Neutrophil (primary cell): Measurements from ENCODE around the gene IFNL1.

Experiments used
- H3K27ac ChIP-seq: fragments of 200-600 bp; sonication (generic); 2 replicates; pipeline ENCODE4 v1.5.1; 2016; ENCODE audit warnings: mild to moderate bottlenecking, moderate library complexity
- H3K27me3 ChIP-seq: fragments of 200-600 bp; sonication (generic); 2 replicates; pipeline ENCODE4 v1.6.0; 2016; ENCODE audit warnings: mild to moderate bottlenecking
- H3K36me3 ChIP-seq: fragments of 200-600 bp; sonication (generic); 2 replicates; pipeline ENCODE4 v1.5.1; 2017
- H3K4me1 ChIP-seq, 2 experiments: fragments of 200-600 bp in 1 of 2; sonication (generic) in 1 of 2; 1 replicate in 1 of 2; 2 replicates in 1 of 2; pipeline versions ENCODE4 v1.5.1 to v1.6.1; 2013 to 2016; ENCODE audit warnings: low read depth in 1 of 2, low read length in 1 of 2, mild to moderate bottlenecking in 1 of 2, moderate library complexity in 1 of 2; ENCODE audit not compliant: control insufficient read depth in 1 of 2, insufficient read depth in 1 of 2
- H3K4me3 ChIP-seq, 2 experiments: fragments of 200-600 bp in 1 of 2; sonication (generic) in 1 of 2; 1 replicate in 1 of 2; 2 replicates in 1 of 2; pipeline ENCODE4 v1.5.1; 2013 to 2016; ENCODE audit warnings: low read depth in 1 of 2, low read length in 1 of 2, mild to moderate bottlenecking in 1 of 2, moderate library complexity in 1 of 2
- H3K9me3 ChIP-seq: fragments of 200-600 bp; sonication (generic); 2 replicates; pipeline ENCODE4 v1.5.1; 2016
- TF ChIP-seq, protein P1 (sequence below): fragments of 200-600 bp; sonication (generic); IDR thresholded peaks from 2 replicates; pipeline ENCODE4 v1.5.1; 2016; ENCODE audit warnings: antibody characterized with exemption

Gene IFNL1

DNA sequence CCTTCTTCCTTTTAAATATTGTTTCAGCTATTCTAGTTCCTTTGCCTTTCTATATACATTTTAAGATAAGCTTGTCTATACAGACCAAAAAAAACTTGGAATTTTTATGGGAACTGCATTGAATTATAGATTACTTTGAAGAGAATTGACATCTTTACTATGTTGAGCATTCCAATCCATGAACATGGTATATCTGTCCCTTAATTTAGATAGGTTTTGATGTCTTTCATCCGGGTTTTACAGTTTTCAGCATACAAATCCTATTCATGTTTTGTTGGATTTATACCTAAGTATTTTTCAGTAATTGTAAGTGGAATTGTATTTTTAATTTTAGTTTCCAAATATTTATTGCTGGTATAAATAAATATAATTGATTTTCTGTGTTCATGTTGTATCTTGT lies 12.2 kb upstream of the IFNL1 start:
- Histone ChIP-seq H3K4me3 (no peak overlapping the region), H3K4me1 (no peaks in the 10 kb centered on the region), H3K9me3 (no peaks in the 10 kb centered on the region), H3K36me3 (no peaks in the 10 kb centered on the region), H3K27ac (no peak overlapping the region), H3K27me3 (peaks cover 37% of the 10 kb centered on the region)
- TF ChIP-seq, protein P1, sequence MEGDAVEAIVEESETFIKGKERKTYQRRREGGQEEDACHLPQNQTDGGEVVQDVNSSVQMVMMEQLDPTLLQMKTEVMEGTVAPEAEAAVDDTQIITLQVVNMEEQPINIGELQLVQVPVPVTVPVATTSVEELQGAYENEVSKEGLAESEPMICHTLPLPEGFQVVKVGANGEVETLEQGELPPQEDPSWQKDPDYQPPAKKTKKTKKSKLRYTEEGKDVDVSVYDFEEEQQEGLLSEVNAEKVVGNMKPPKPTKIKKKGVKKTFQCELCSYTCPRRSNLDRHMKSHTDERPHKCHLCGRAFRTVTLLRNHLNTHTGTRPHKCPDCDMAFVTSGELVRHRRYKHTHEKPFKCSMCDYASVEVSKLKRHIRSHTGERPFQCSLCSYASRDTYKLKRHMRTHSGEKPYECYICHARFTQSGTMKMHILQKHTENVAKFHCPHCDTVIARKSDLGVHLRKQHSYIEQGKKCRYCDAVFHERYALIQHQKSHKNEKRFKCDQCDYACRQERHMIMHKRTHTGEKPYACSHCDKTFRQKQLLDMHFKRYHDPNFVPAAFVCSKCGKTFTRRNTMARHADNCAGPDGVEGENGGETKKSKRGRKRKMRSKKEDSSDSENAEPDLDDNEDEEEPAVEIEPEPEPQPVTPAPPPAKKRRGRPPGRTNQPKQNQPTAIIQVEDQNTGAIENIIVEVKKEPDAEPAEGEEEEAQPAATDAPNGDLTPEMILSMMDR: no peak

DNA sequence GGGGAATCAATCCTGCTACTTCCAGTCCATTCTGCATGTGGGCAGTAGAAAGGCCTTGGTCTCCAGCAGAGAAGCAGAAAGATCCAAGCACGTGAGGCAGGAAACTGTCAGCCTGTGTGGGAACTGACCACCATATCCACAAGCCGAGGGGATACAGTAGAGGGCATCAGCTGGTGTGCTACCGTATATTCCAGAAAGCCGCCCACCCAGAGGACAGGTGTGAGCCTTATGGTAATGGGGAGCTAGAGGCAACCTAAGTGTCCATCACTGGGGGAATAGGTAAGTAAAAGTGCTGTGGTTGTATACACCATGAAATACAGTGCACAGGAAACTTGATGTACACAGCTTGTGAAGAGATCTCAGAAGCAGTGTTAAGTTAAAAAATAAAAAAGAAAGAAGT lies 2.8 kb upstream of the IFNL1 start:
- Histone ChIP-seq H3K4me1 (no peaks in the 10 kb centered on the region), H3K36me3 (no peaks in the 10 kb centered on the region), H3K27ac (no peak overlapping the region), H3K9me3 (no peaks in the 10 kb centered on the region), H3K27me3 (peaks cover 26% of the 10 kb centered on the region), H3K4me3 (no peak overlapping the region)
- TF ChIP-seq, protein P1: no peak

DNA sequence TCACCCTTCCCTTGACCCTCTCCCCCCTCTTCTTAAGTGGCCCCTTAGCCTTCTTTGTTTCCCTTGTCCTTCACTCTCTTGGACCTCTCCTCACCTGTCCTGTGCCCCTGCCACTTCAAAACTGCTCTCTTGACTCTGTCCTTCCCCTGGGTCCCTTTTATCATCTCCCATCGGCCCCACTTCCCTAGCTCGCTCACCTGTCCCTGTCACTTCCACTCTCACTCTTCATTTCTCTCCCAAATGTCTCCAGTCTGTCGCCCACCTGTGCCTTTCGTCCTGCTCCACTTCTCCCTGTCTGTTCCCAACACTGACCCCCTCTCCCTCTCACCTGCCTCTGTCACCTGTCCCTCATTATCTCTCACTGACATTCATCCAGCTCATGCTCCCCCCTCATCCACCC lies 699 bp downstream of the IFNL1 start:
- H3K9me3 ChIP-seq: no peaks in the 10 kb centered on the region
- no peak overlapping the region for H3K4me3 ChIP-seq
- no peaks in the 10 kb centered on the region for H3K4me1 ChIP-seq
- H3K27ac ChIP-seq: no peak overlapping the region
- TF ChIP-seq, protein P1: no peak
- peaks cover 8% of the 10 kb centered on the region for H3K27me3 ChIP-seq
- H3K36me3 ChIP-seq: no peaks in the 10 kb centered on the region

DNA sequence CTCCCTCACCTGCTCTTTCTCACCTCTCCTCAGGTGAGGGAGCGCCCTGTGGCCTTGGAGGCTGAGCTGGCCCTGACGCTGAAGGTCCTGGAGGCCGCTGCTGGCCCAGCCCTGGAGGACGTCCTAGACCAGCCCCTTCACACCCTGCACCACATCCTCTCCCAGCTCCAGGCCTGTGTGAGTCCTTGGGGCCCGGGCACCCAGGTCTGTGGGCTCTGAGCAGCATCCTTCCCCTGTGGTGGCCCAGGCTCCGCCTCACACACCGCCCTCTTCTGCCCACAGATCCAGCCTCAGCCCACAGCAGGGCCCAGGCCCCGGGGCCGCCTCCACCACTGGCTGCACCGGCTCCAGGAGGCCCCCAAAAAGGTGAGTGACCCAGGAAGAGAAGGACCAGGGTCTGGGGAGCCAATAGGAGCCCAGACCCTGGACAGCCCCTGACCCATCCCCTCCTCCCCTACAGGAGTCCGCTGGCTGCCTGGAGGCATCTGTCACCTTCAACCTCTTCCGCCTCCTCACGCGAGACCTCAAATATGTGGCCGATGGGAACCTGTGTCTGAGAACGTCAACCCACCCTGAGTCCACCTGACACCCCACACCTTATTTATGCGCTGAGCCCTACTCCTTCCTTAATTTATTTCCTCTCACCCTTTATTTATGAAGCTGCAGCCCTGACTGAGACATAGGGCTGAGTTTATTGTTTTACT lies 1.9 kb downstream of the IFNL1 start:
- H3K36me3 ChIP-seq: no peaks in the 10 kb centered on the region
- TF ChIP-seq, protein P1: no peak
- no peak overlapping the region for H3K27ac ChIP-seq
- no peak overlapping the region for H3K4me3 ChIP-seq
- H3K4me1 ChIP-seq: no peaks in the 10 kb centered on the region
- H3K9me3 ChIP-seq: no peaks in the 10 kb centered on the region
- peaks cover 8% of the 10 kb centered on the region for H3K27me3 ChIP-seq

DNA sequence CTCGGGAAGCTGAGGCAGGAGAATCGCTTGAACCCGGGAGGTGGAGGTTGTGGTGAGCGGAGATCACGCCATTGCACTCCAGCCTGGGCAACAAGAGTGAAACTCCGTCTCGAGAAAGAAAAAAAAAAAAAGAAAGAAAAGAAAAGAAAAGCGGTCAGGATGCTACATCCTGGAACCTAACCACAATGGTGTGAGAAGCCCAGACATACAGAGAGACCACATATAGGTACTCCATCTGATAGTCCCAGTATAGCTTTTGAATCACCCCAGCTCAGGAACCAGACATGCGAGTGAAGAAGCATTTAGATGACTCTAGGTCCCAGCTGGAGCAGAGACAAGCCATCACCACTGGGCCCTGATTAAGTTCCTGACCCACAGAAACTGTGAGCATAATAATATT lies 3.2 kb downstream of the IFNL1 start:
- no peaks in the 10 kb centered on the region for H3K9me3 ChIP-seq
- H3K4me3 ChIP-seq: no peak overlapping the region
- no peak overlapping the region for H3K27ac ChIP-seq
- TF ChIP-seq, protein P1: no peak
- peaks cover 8% of the 10 kb centered on the region for H3K27me3 ChIP-seq
- no peaks in the 10 kb centered on the region for H3K4me1 ChIP-seq
- no peaks in the 10 kb centered on the region for H3K36me3 ChIP-seq
